HEK293 (cell line): ENCODE results near the gene COL6A1.

Experiments
- TF ChIP-seq, protein P1 (sequence below): fragments of 450-650 bp; formaldehyde crosslinking; IDR thresholded peaks from 2 replicates; pipeline ENCODE4 v1.5.1; 2016; ENCODE audit warnings: missing biosample characterization, missing genetic modification characterization
- TF ChIP-seq, protein P2 (sequence below): fragments of 450-650 bp; formaldehyde crosslinking; IDR thresholded peaks from 2 replicates; pipeline ENCODE4 v1.5.1; 2017; ENCODE audit warnings: missing biosample characterization, missing genetic modification characterization

DNA sequence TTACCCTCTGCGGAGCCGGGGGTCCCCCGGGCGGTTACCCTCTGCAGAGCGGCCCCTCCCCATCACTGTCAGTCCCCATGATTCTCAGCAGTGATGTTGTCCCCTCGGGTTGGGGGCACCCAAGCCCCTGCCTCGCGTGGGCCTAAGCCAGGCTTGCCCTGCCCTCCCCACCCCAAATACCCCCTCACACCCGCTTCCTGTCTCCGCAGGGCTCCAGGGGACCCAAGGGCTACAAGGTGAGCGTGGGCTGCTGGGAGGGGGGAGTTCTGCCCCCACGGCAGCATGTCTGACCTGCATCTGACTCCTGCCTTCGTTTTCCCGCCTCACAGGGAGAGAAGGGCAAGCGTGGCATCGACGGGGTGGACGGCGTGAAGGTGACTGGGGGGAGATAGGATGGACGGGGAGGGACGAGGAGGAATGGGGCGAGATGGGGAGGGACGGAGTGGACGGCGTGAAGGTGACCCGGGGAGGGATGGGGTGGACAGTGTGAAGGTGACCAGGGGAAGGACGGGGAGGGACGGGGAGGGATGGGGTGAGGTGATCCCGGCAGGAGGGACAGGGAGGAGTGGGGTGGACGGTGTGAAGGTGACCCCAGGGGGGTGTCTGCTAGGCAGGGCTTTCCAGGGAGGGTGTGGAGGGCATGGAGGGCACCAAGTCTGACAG lies 8.6 kb downstream of the COL6A1 start:
- TF ChIP-seq, protein P1, sequence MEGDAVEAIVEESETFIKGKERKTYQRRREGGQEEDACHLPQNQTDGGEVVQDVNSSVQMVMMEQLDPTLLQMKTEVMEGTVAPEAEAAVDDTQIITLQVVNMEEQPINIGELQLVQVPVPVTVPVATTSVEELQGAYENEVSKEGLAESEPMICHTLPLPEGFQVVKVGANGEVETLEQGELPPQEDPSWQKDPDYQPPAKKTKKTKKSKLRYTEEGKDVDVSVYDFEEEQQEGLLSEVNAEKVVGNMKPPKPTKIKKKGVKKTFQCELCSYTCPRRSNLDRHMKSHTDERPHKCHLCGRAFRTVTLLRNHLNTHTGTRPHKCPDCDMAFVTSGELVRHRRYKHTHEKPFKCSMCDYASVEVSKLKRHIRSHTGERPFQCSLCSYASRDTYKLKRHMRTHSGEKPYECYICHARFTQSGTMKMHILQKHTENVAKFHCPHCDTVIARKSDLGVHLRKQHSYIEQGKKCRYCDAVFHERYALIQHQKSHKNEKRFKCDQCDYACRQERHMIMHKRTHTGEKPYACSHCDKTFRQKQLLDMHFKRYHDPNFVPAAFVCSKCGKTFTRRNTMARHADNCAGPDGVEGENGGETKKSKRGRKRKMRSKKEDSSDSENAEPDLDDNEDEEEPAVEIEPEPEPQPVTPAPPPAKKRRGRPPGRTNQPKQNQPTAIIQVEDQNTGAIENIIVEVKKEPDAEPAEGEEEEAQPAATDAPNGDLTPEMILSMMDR (tag by site-specific recombination): no peak
- TF ChIP-seq, protein P2, sequence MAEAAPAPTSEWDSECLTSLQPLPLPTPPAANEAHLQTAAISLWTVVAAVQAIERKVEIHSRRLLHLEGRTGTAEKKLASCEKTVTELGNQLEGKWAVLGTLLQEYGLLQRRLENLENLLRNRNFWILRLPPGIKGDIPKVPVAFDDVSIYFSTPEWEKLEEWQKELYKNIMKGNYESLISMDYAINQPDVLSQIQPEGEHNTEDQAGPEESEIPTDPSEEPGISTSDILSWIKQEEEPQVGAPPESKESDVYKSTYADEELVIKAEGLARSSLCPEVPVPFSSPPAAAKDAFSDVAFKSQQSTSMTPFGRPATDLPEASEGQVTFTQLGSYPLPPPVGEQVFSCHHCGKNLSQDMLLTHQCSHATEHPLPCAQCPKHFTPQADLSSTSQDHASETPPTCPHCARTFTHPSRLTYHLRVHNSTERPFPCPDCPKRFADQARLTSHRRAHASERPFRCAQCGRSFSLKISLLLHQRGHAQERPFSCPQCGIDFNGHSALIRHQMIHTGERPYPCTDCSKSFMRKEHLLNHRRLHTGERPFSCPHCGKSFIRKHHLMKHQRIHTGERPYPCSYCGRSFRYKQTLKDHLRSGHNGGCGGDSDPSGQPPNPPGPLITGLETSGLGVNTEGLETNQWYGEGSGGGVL: no peak
